MCF 10A (cell line): Measurements from ENCODE around the gene S100Z. TPM values are rescaled to one million over a fixed set of nuclear protein-coding genes. Genes with fewer than 3 reads are reported as not detected.

Source experiments
- BruUV-seq: library from RNA; stranded (reverse); fragments of 400-500 nt; replicated peaks from 2 replicates; lab custom pipeline; 2021; lab: Mats Ljungman, UMichigan
- CTCF ChIA-PET: fragments of 300-600 bp; sonication (Branson Sonifier 250); formaldehyde crosslinking; extraction: SDS; loops from one replicate; lab custom pipeline; 2021; ENCODE audit warnings: antibody characterized with exemption, inconsistent platforms; lab: Yijun Ruan, JAX
- POLR2A ChIA-PET: fragments of 300-600, 350-650 bp; sonication (Branson Sonifier 250); formaldehyde crosslinking; extraction: SDS; loops from one replicate; lab custom pipeline; 2020; ENCODE audit warnings: antibody characterized with exemption, inconsistent platforms; lab: Yijun Ruan, JAX
- DNase-seq: peaks from one replicate; pipeline ENCODE4 v3.0.0-alpha.2; 2018; ENCODE audit not compliant: unreplicated experiment
- H3K27ac Mint-ChIP-seq: one replicate; pipeline ENCODE4 v1.8.0; 2022; ENCODE audit warnings: mild to moderate bottlenecking, low read depth, mixed read lengths; ENCODE audit not compliant: unreplicated experiment
- H3K27me3 Mint-ChIP-seq: one replicate; pipeline ENCODE4 v1.8.0; 2022; ENCODE audit warnings: mixed read lengths; ENCODE audit not compliant: insufficient read depth, unreplicated experiment
- H3K36me3 Mint-ChIP-seq: one replicate; pipeline ENCODE4 v1.8.0; 2022; ENCODE audit warnings: mild to moderate bottlenecking, moderate library complexity, mixed read lengths; ENCODE audit not compliant: insufficient read depth, unreplicated experiment
- H3K4me1 Mint-ChIP-seq: one replicate; pipeline ENCODE4 v1.8.0; 2022; ENCODE audit warnings: mixed read lengths; ENCODE audit not compliant: insufficient read depth, unreplicated experiment
- H3K4me3 Mint-ChIP-seq: one replicate; pipeline ENCODE4 v1.8.0; 2022; ENCODE audit warnings: mild to moderate bottlenecking, moderate library complexity, mixed read lengths; ENCODE audit not compliant: unreplicated experiment
- H3K9me3 Mint-ChIP-seq: one replicate; pipeline ENCODE4 v1.8.0; 2022; ENCODE audit warnings: mixed read lengths; ENCODE audit not compliant: unreplicated experiment
- CTCF ChIP-seq: fragments of 200-600 bp; IDR thresholded peaks from one replicate; pipeline ENCODE4 v1.8.0; 2022; ENCODE audit warnings: antibody characterized with exemption, mild to moderate bottlenecking; ENCODE audit not compliant: unreplicated experiment
- intact Hi-C: fragments of 100-400 bp; cut with micrococcal nuclease; formaldehyde crosslinking; loops from 2 replicates; pipeline ENCODE4 v1.14.1; 2022
- total RNA-seq: library from RNA; stranded (reverse); gene quantifications from 2 replicates; pipeline ENCODE4 v1.2.3, GENCODE V29; 2022

The S100Z gene
- total RNA-seq, 1 experiment from 2014 or later, result not detected

- POLR2A ChIA-PET, result interaction anchor here (0.7 to 0.9 kb wide), 3 partner anchors 24 to 217 kb away, joined by 3 read pairs; no protein-coding TSS in a partner anchor
- Mint-ChIP-seq H3K4me3 (no peak overlapping the region), H3K36me3 (no peaks in the 10 kb centered on the region), H3K27ac (peak overlapping the region; percentile 32), H3K9me3 (no peaks in the 10 kb centered on the region), H3K27me3 (no peaks in the 10 kb centered on the region), H3K4me1 (peaks cover 32% of the 10 kb centered on the region)
- no peak for TF ChIP-seq CTCF
- peak; percentile 69 for DNase-seq
- no TSS peak for BruUV-seq
- CTCF ChIA-PET, result interaction anchor here (0.7 kb wide), 2 partner anchors 9 to 1264 kb away, joined by 3 read pairs; no protein-coding TSS in a partner anchor
- intact Hi-C loops, result no loop called here
These were observed 35.7 kb upstream of the S100Z start for GRCh38 chr5:76813982-76814562.

GRCh38 chr5:76816110-76816831 lies 33.5 kb upstream of the S100Z start:
- H3K4me3 Mint-ChIP-seq, result no peak overlapping the region
- no peak overlapping the region for H3K27ac Mint-ChIP-seq
- BruUV-seq, result no TSS peak
- intact Hi-C loops, result loop anchor here (5.0 kb wide), 1 partner anchor 39 kb away; no protein-coding TSS in a partner anchor
- DNase-seq, result no peak
- TF ChIP-seq CTCF, result no peak
- no peaks in the 10 kb centered on the region for H3K27me3 Mint-ChIP-seq
- H3K36me3 Mint-ChIP-seq, result no peaks in the 10 kb centered on the region
- ChIA-PET CTCF (interaction anchor here (0.6 to 2.6 kb wide), 4 partner anchors 8 to 215 kb away, joined by 3 to 6 read pairs (median 3); no protein-coding TSS in a partner anchor), POLR2A (interaction anchor here (0.8 to 6.4 kb wide), 3 partner anchors 10 to 42 kb away, joined by 3 to 60 read pairs (median 7); no protein-coding TSS in a partner anchor)
- H3K9me3 Mint-ChIP-seq, result no peaks in the 10 kb centered on the region
- H3K4me1 Mint-ChIP-seq, result peaks cover 30% of the 10 kb centered on the region

- intact Hi-C loops, result loop anchor here (2.0 to 5.0 kb wide), 2 partner anchors 28 to 42 kb away; no protein-coding TSS in a partner anchor
- Mint-ChIP-seq H3K4me3 (peak within 1 kb of the TSS; percentile 91), H3K4me1 (peaks cover 30% of the 10 kb centered on the region), H3K36me3 (peaks cover 5% of the 10 kb centered on the region), H3K27ac (peak within 1 kb of the TSS; percentile 79), H3K27me3 (no peaks in the 10 kb centered on the region), H3K9me3 (no peaks in the 10 kb centered on the region)
- CTCF ChIA-PET, result interaction anchor here (1.4 to 2.8 kb wide), 5 partner anchors 11 to 672 kb away, joined by 3 to 12 read pairs (median 5); no protein-coding TSS in a partner anchor
- TF ChIP-seq CTCF, result no peak
- TSS peak; percentile 46 for BruUV-seq
- POLR2A ChIA-PET, result interaction anchor here (0.5 to 6.4 kb wide), 20 partner anchors 9 to 1773 kb away, joined by 3 to 60 read pairs (median 4); partner anchors contain the start of genes AGGF1 and ZBED3
- peak; percentile 94 for DNase-seq
These were observed 30.7 kb upstream of the S100Z start, which contains the start of gene F2RL1 for GRCh38 chr5:76818844-76819831. F2RL1 (plus strand) TSS chr5:76819030; CDS start chr5:76819183, 153 bp downstream.
